Occipital lobe (tissue), 2 donors: ENCODE results near the gene PHETA1. TPM values are rescaled to one million over a fixed set of nuclear protein-coding genes. Genes with fewer than 3 reads are reported as not detected.
"Not testable (repeated sequence)": the region's sequence is repeated elsewhere in the genome, so short reads cannot be mapped to it uniquely, and the experiment has no call there.

Source experiments
- DNase-seq: peaks from one replicate; lab custom pipeline; 2025; lab: John Stamatoyannopoulos, UW
- total RNA-seq: library from RNA; depleted of rRNA; stranded (reverse); fragments of >200 nt; gene quantifications from one replicate; pipeline ENCODE4 v1.2.3, GENCODE V29; 2014

PHETA1 gene
- total RNA-seq, 1 donor from 2014 or later: 5.8 TPM

DNA sequence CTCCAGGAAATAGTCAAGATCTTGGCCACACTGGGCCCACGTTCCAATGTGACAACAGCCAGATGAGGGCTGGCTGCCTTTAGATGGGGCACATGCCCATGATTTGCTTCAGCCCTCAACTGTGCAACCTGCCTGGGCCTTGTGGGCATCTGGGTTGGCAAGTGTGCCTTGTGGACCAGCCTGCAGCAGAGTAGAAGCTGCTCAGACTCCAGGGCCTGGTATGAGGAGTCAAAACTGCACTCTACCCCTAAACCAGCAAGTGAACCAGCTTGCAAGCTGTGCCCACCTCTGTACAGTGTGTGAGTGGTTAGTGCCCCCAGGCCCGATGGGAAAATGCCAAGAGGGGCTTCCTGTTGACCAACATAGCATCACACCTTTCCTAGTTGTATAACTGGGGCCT is 17.9 kb downstream of the PHETA1 start:
- no peak for DNase-seq

- DNase-seq: no peak
These were observed 19.0 kb downstream of the PHETA1 start for GRCh38 chr12:111349748-111350520.

DNA sequence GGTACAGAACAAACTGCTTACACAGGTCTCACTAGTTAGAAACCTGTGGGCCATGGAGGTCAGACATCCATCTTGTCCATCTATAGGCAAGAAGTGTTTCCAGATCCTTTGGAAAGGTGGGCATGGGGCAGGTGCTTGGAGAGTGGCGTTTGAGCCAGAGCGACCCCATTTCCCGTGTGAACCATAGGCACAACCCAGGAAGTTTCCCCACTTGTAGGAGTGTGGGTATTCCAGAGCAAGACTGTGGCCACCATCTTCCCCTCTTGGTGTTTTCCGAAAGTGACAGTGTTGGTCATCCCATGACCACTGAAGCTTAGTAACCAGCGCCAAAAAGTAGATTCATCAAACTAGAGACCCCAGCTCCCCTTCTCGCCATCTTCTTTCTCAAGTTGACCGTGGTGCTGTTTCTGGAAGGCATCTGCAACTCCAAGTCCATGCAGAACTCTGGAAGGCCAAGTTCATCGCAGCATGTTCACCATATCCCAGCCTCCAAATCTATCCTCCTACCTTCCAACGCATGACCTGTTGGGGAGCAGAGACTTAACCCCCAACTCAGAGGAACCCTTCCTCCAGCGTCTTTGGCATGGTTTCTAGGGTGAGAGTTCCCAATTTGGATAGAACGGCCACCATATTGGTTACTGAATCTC is 19.7 kb downstream of the PHETA1 start:
- DNase-seq: no peak

- no peak for DNase-seq
These were observed 20.8 kb downstream of the PHETA1 start for GRCh38 chr12:111347891-111348644.

DNA sequence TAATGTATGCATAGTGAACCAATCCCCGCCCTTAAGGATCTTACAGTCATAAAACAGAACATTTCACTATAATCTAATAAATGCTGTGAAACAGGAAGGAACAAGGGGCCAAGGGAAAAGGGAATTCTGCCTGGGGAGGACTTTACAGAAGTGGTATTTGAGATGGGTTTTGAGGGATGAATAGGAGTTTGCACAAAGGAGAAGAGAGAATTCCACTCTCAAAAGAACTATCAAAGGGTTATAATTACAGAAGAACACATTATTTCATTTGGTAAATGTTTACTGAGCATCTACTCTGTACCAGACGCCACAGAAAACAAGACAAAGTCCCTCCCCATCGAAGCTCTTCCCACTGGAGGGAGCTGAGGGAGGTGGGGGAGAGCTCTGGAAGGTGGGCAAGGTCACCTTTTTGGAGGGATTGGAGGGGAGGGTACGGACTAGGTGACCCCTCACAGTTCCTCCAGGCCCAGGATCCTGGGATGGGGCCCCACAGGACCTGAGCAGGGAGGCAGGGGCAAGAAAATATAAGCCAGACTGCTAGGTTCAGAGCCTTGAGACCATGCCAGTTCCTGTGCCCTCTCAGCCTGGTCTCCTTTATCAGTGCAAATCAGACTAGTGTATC is 24.5 kb downstream of the PHETA1 start:
- DNase-seq: no peak

DNA sequence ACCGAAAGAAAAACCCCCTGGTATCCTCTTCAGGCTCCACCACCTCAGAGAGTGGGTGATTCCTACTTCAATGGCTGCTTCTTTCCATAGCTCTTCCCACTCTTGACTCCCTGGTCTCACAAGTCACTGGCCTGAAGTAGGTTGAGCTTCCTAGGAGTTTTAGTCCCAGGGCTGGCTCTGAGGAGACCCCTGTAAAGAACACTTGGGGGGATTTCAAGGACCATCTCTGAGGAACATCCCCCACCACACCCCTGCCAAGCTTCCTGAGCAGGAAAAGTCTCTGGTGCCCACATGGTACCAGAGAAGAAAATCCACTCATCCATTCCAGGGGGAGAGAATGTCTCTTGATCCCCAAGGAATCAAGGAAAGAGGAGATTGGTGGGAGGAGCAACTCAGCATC is 25.7 kb downstream of the PHETA1 start:
- DNase-seq: no peak

- DNase-seq: no peak
These were observed 26.5 kb downstream of the PHETA1 start for GRCh38 chr12:111342376-111342775.

- no peak for DNase-seq
These were observed 27.3 kb downstream of the PHETA1 start for GRCh38 chr12:111341426-111342065.

- DNase-seq: not testable (repeated sequence)
These were observed 28.2 kb downstream of the PHETA1 start for GRCh38 chr12:111340680-111341079.

GRCh38 chr12:111340231-111340630 is 28.7 kb downstream of the PHETA1 start:
- DNase-seq: no peak

DNA sequence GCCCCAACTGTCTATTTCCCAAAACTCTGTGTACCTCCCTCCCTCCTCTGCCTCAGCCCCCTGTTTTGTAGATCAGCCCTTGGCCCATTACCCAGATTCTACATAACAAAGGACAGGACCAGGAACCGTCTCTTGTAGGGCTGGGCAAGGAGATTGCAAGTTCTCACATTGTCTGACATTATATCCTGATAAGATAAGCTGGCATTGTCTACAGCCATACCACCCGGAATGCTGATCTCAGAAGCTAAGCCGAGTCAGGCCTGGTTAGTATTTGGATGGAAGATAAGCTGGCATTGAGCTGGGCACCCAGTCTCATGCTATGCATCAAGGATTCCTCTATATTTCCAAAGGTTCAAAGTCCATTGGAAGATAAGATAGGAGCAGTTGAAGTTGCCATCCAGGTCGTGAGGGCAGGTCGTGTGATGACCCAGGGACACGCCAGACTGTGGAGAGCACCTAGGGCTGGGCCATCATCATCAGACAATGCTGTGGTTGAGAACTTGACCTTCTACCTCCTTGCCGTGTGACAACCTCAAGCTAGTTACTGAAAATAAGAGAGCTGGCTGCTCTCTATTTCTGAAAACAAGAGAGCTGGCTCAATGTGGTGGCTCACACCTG is 29.5 kb downstream of the PHETA1 start:
- no peak for DNase-seq

- DNase-seq: no peak
These were observed 30.8 kb downstream of the PHETA1 start for GRCh38 chr12:111338096-111338495.

GRCh38 chr12:111337371-111337770 is 31.5 kb downstream of the PHETA1 start:
- DNase-seq: no peak

DNA sequence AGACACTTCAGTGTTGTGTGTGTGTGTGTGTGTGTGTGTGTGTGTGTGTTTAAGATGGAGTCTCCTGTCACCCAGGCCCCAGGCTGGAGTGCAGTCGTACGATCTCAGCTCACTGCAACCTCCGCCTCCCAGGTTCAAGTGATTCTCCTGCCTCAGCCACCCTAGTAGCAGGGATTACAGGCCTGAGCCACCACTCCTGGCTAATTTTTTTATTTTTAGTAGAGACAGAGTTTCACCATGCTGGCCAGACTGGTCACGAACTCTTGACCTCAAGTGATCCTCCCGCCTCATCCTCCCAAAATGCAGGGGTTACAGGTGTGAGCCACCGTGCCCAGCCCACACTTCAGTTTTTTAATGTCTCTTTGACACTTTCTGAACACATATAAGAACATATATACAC is 32.5 kb downstream of the PHETA1 start:
- DNase-seq: not testable (repeated sequence)

DNA sequence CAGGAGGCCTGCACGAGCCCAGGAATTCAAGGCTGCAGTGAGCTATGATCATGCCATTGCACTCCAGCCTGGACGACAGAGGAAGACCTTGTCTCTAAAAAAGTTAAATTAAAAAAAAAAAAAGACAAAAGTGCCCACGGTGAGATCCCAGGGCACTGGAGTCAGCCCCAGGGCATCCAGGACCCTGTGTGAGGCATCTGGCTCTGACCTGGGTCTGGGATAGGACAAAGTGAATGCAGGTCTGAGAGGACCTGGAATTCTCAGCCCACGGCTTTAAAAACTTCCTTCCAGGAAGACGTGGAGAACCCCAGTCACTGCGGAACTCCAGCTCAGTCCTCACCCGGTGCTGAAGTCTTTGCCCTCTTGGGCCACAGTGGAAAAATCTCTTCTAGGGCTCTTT is 33.1 kb downstream of the PHETA1 start:
- DNase-seq: no peak

GRCh38 chr12:111335301-111335700 is 33.6 kb downstream of the PHETA1 start:
- not testable (repeated sequence) for DNase-seq

DNA sequence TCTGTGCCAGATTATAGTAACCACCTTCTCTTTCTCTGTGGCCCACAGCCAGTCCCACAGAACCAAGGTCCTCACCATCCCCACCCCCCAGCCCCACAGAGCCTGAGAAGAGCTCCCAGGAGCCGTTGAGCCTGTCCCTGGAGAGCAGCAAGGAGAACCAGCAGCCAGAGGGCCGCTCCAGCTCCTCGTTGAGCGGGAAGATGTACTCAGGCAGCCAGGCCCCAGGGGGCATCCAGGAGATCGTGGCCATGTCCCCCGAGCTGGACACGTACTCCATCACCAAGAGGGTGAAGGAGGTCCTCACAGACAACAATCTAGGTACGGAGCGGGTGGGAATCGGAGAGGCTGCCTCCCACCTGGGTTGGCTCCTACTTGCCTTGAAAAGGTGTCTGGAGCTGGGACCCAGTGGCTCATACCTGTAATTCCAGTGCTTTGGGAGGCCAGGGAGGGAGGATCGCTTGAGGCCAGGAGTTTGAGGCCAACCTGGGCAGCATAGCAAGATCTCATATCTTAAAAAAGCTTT is 34.4 kb downstream of the PHETA1 start:
- no peak for DNase-seq

DNA sequence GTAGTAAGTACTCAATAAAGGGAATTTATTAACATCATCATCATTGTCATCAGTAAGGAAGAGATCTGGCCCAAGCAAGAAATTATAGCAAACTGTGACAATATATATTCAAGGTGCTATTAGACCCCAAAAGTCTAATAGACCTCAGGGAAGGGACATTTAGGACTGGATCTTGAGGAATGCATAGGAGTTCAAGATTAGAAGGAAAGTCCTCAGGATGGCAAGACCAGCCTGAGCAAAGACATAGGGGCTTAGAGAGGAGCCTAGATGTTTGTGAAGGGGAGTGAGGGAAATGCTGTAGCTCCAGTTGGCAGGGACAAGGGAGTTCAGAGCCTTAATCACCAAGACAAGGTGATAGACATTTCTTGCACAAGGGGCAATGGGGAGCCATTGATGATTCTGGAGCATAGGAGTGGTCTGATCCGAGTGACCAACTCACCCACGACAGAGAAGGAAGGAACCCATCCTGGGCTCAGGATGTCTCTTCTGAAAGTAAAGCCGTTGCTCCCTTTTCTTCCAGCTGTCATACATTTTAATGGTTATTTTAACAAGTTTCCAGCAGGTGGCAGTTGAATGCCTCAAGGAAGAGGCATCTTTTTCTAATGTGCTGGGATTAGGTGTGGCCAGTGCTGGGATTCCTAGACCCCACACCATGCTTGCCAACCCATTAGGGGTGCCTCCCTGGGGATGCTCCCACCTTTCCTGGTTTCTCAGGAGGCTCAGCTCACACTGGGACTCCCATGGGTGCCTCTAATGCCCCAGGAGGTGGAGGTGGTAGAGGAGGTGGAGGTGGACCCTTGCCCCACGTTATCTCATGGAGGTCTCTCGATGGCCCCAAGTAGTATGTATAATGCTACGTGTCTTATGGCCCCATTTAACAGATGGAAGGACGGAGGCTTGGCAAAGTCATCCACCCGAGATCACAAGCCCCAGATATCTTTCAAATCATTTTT is 37.8 kb downstream of the PHETA1 start:
- DNase-seq: no peak

- no peak for DNase-seq
These were observed 40.8 kb downstream of the PHETA1 start for GRCh38 chr12:111328138-111328537.

GRCh38 chr12:111327474-111327873 is 41.4 kb downstream of the PHETA1 start:
- no peak for DNase-seq
